Upper lobe of left lung (tissue), 6 donors: ENCODE results near the gene UBASH3B. TPM values are rescaled to one million over a fixed set of nuclear protein-coding genes. Genes with fewer than 3 reads are reported as not detected.

Experiments
- ATAC-seq, 2 donors: fragments of 200-7000 bp; cut with Tn5 transposase; one replicate each; pipeline ENCODE4 v1.9.1; 2022; ENCODE audit warnings: mild to moderate bottlenecking in 2 of 2, moderate library complexity in 2 of 2; ENCODE audit not compliant: low FRiP score in 2 of 2
- DNase-seq, 2 donors: peaks; one replicate each; pipeline ENCODE4 v3.0.0-alpha.2; 2019 to 2020
- H3K27ac ChIP-seq, 4 donors: fragments of 200-600 bp; sonication (generic); one replicate each; pipeline ENCODE4 v1.5.1; 2016 to 2019
- H3K27me3 ChIP-seq, 4 donors: fragments of 200-600 bp; sonication (generic); one replicate each; pipeline ENCODE4 v1.5.1; 2017 to 2019
- H3K36me3 ChIP-seq, 4 donors: fragments of 200-600 bp; sonication (generic); one replicate each; pipeline ENCODE4 v1.5.1; 2016 to 2019
- H3K4me1 ChIP-seq, 4 donors: fragments of 200-600 bp; sonication (generic); one replicate each; pipeline ENCODE4 v1.5.1; 2018 to 2019
- H3K4me3 ChIP-seq, 4 donors: fragments of 200-600 bp; sonication (generic); one replicate each; pipeline ENCODE4 v1.5.1; 2017 to 2019; ENCODE audit warnings: mild to moderate bottlenecking in 2 of 4, moderate library complexity in 1 of 4
- H3K9me3 ChIP-seq, 4 donors: fragments of 200-600 bp; sonication (generic); one replicate each; pipeline ENCODE4 v1.5.1; 2018 to 2019
- CTCF ChIP-seq, 6 experiments: fragments of 450-650 bp in 4 of 6; fragments of 200-600 bp in 2 of 6; sonication (generic) in 2 of 6; IDR thresholded peaks; one replicate each; pipeline ENCODE4 v1.5.1; 2016 to 2019; ENCODE audit warnings: antibody characterized with exemption in 6 of 6
- EP300 ChIP-seq, 4 donors: sonication (generic); formaldehyde crosslinking; IDR thresholded peaks; one replicate each; pipeline ENCODE4 v1.5.1; 2017; ENCODE audit warnings: antibody characterized with exemption in 4 of 4, control low read depth in 2 of 4
- POLR2A ChIP-seq, 4 donors: fragments of 450-650 bp; IDR thresholded peaks; one replicate each; pipeline ENCODE4 v1.5.1; 2016 to 2017; ENCODE audit warnings: antibody characterized with exemption in 4 of 4, mild to moderate bottlenecking in 2 of 4
- POLR2AphosphoS5 ChIP-seq, 2 donors: sonication (generic); formaldehyde crosslinking; IDR thresholded peaks; one replicate each; pipeline ENCODE4 v1.5.1; 2017; ENCODE audit warnings: antibody characterized with exemption in 2 of 2
- WGBS, 2 donors: methylation state at CpG; one replicate each; pipeline ENCODE4 v1.1.5; 2017 to 2018; 5-methylcytosine and 5-hydroxymethylcytosine counted together
- total RNA-seq, 6 donors: library from RNA; depleted of rRNA in 4 of 6; stranded (reverse); fragments of >200 nt in 4 of 6; gene quantifications; one replicate each; pipeline versions ENCODE4 v1.1.0 to v1.2.1, GENCODE V29; 2016 to 2021
- donor health status: DM: no; HTN: no; CAD: no; lungs with moderate emphysema.
- donor health status: DM: no; HTN: yes; CAD: no; lungs with severe emphysema.

The UBASH3B gene
- total RNA-seq, 6 donors from 2014 or later = 24.0 to 54.2 (median 40.4) TPM

GRCh38 chr11:122758339-122758738 lies 102.8 kb downstream of the UBASH3B start:
- DNase-seq (peak in 1 of 2 donors; percentile 31), ATAC-seq (no peak)
- H3K4me1 ChIP-seq = peaks cover 4 to 16% (median 6%) of the 10 kb centered on the region in 4 donors
- TF ChIP-seq POLR2AphosphoS5 (IDR thresholded peaks at IDR 0.05) (no peak), CTCF (IDR thresholded peaks at IDR 0.05) (no peak), POLR2A (IDR thresholded peaks at IDR 0.05) (no peak), EP300 (IDR thresholded peaks at IDR 0.05) (no peak)
- no peaks in the 10 kb centered on the region for H3K9me3 ChIP-seq
- WGBS, 2 donors = 68 to 71% methylated on average over 8 of the region's 8 CpGs
- no peaks in the 10 kb centered on the region for H3K27me3 ChIP-seq
- no peaks in the 10 kb centered on the region for H3K36me3 ChIP-seq
- H3K27ac ChIP-seq = no peak overlapping the region
- H3K4me3 ChIP-seq = no peak overlapping the region

GRCh38 chr11:122758974-122759373 lies 103.5 kb downstream of the UBASH3B start:
- no peaks in the 10 kb centered on the region for H3K9me3 ChIP-seq
- ATAC-seq = no peak
- whole genome bisulfite sequencing, 2 donors = 35 to 36% methylated on average over 3 to 5 of the region's 5 CpGs
- no peak for TF ChIP-seq POLR2AphosphoS5 (IDR thresholded peaks at IDR 0.05)
- no peak for TF ChIP-seq CTCF (IDR thresholded peaks at IDR 0.05)
- no peak for TF ChIP-seq EP300 (IDR thresholded peaks at IDR 0.05)
- TF ChIP-seq POLR2A (IDR thresholded peaks at IDR 0.05) = no peak
- peaks cover 4 to 16% (median 6%) of the 10 kb centered on the region in 4 donors for H3K4me1 ChIP-seq
- H3K27ac ChIP-seq = no peak overlapping the region
- H3K36me3 ChIP-seq = no peaks in the 10 kb centered on the region
- H3K27me3 ChIP-seq = no peaks in the 10 kb centered on the region
- no peak for DNase-seq
- H3K4me3 ChIP-seq = no peak overlapping the region

DNA sequence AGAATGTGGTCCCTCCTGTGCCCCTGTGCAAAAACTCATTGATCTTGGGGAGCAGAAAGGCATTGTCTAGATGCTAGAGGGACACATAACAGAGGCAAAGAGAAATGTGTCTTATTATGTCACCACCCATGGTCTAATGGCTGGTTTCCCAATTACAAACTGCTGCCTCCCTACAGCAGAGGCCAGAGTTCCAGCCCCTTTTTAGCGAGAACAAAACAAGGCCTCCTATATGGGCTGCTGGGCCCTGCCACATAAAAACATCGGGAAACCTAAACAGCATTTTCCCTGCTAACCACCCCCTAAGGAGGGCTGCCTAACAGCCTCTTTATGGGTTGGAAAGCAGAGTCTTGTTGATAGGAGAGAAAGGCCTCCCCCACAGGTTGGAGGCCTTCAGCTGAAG lies 107.6 kb downstream of the UBASH3B start:
- H3K9me3 ChIP-seq = no peaks in the 10 kb centered on the region
- 88 to 100% methylated on average over 2 of the region's 2 CpGs for whole genome bisulfite sequencing, 2 donors

DNA sequence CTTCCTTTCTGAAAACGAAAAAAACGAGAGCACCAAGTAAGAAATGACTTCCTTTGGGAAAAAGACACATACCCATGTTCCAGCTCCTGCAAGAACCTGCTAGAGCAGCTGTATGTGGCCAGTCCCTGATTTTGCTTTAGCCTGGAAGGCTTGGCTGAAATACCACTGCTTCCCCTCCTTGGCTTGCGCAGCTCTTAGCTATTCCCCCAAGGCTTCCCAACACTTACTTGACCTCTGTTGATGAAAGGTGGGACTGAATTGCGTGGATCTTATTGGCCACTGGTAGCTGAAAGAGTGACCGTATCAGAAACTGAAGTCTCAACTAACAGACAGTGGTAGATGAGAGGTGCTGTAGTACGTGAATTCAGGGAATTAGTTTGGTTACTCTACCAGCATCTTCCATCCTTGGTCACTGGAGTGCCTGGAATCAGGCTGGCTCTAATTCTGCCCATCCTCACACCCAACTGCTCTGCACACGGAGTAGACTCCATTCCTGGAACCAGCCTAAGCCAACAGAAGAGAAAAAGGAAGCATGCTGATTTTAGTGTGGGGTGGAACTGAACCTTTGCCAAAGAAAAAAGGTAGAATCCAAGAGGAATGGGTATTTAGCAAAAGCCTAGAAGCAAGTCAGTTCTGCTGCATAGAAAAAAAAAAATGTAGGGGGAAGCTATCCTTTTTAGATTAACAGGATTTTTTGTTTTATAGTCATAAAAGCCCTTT lies 109.0 kb downstream of the UBASH3B start:
- no peak overlapping the region for H3K4me3 ChIP-seq
- no peak overlapping the region for H3K27ac ChIP-seq
- 83 to 86% methylated on average over 7 of the region's 7 CpGs for WGBS, 2 donors
- no peak for DNase-seq
- H3K4me1 ChIP-seq = no peaks in the 10 kb centered on the region
- no peak for TF ChIP-seq POLR2A (IDR thresholded peaks at IDR 0.05)
- TF ChIP-seq EP300 (IDR thresholded peaks at IDR 0.05) = no peak
- no peak for TF ChIP-seq CTCF (IDR thresholded peaks at IDR 0.05)
- no peak for TF ChIP-seq POLR2AphosphoS5 (IDR thresholded peaks at IDR 0.05)
- no peaks in the 10 kb centered on the region for H3K36me3 ChIP-seq
- no peak for ATAC-seq
- no peaks in the 10 kb centered on the region for H3K9me3 ChIP-seq
- no peaks in the 10 kb centered on the region for H3K27me3 ChIP-seq

More for the DNA sequence above, 107.6 kb downstream of the UBASH3B start:
- ATAC-seq (no peak), DNase-seq (no peak)
- H3K27ac ChIP-seq = no peak overlapping the region
- H3K4me3 ChIP-seq = no peak overlapping the region
- H3K36me3 ChIP-seq = no peaks in the 10 kb centered on the region
- no peaks in the 10 kb centered on the region for H3K27me3 ChIP-seq
- peaks cover 0 to 5% (median 3%) of the 10 kb centered on the region in 4 donors for H3K4me1 ChIP-seq
- no peak for TF ChIP-seq EP300 (IDR thresholded peaks at IDR 0.05)
- TF ChIP-seq CTCF (IDR thresholded peaks at IDR 0.05) = no peak
- TF ChIP-seq POLR2AphosphoS5 (IDR thresholded peaks at IDR 0.05) = no peak
- TF ChIP-seq POLR2A (IDR thresholded peaks at IDR 0.05) = no peak
